Stomach (tissue), 9 donors: ENCODE data around the gene ABLIM3. TPM values are rescaled to one million over a fixed set of nuclear protein-coding genes. Genes with fewer than 3 reads are reported as not detected.

ENCODE experiments used
- DNase-seq, 2 donors: peaks; one replicate each; pipeline versions ENCODE4 v3.0.0 to v3.0.0-alpha.2; 2013 to 2019
- H3K27ac ChIP-seq, 5 donors: fragments of 200-600 bp in 4 of 5; sonication (generic) in 4 of 5; one replicate each; pipeline ENCODE4 v1.5.1; 2013 to 2019; ENCODE audit warnings: mild to moderate bottlenecking in 1 of 5, moderate library complexity in 1 of 5
- H3K27me3 ChIP-seq, 3 donors: fragments of 200-600 bp; sonication (generic); one replicate each; pipeline ENCODE4 v1.5.1; 2017 to 2019; ENCODE audit warnings: mixed run types in 1 of 3
- H3K36me3 ChIP-seq, 4 donors: fragments of 200-600 bp; sonication (generic); 1 replicate in 3 of 4; 2 replicates in 1 of 4; pipeline ENCODE4 v1.5.1; 2016 to 2019
- H3K4me1 ChIP-seq, 4 donors: fragments of 200-600 bp; sonication (generic); one replicate each; pipeline ENCODE4 v1.5.1; 2016 to 2019
- H3K4me3 ChIP-seq, 4 donors: fragments of 200-600 bp; sonication (generic) in 3 of 4; one replicate each; pipeline ENCODE4 v1.5.1; 2016 to 2019; ENCODE audit warnings: mild to moderate bottlenecking in 1 of 4
- H3K9me3 ChIP-seq, 4 donors: fragments of 200-600 bp; sonication (generic); one replicate each; pipeline ENCODE4 v1.5.1; 2016 to 2019
- EP300 ChIP-seq: sonication (generic); formaldehyde crosslinking; IDR thresholded peaks from one replicate; pipeline ENCODE4 v1.6.1; 2017; ENCODE audit warnings: antibody characterized with exemption
- POLR2A ChIP-seq, 4 donors: fragments of 450-650 bp; IDR thresholded peaks; one replicate each; pipeline ENCODE4 v1.6.1; 2016; ENCODE audit warnings: antibody characterized with exemption in 4 of 4, control low read depth in 2 of 4, mild to moderate bottlenecking in 1 of 4, moderate library complexity in 1 of 4
- POLR2AphosphoS5 ChIP-seq, 3 donors: sonication (generic); formaldehyde crosslinking; IDR thresholded peaks; one replicate each; pipeline ENCODE4 v1.6.1; 2016; ENCODE audit warnings: antibody characterized with exemption in 3 of 3
- WGBS, 5 donors: extraction: QIAGEN DNeasy Blood & Tissue Kit in 3 of 5; methylation state at CpG; one replicate each; pipeline versions ENCODE4 v1.1.5 to v1.1.7; 2013 to 2018; 5-methylcytosine and 5-hydroxymethylcytosine counted together
- intact Hi-C: fragments of 100-400 bp; cut with DNase I; formaldehyde crosslinking; loops from one replicate; pipeline ENCODE4 v1.15.1; 2023; ENCODE audit warnings: low total_unique reads
- polyA plus RNA-seq, 3 donors: library from polyadenylated mRNA; stranded (reverse); fragments of 200-250 nt; gene quantifications; one replicate each; pipeline ENCODE4 v1.2.3, GENCODE V29; 2013
- total RNA-seq, 5 donors: library from RNA; depleted of rRNA; stranded (reverse); fragments of >200 nt; gene quantifications; one replicate each; pipeline versions ENCODE4 v1.1.0 to v1.2.3, GENCODE V29; 2014 to 2016
- TF ChIP-seq, protein P1 (sequence below), 7 experiments: fragments of 450-650 bp in 4 of 7; fragments of 200-600 bp in 3 of 7; sonication (generic) in 3 of 7; IDR thresholded peaks; one replicate each; pipeline ENCODE4 v1.5.1; 2016 to 2019; ENCODE audit warnings: antibody characterized with exemption in 7 of 7, control low read depth in 2 of 7, mild to moderate bottlenecking in 1 of 7
- donor health status: healthy with polysubstance abuse.
- donor health status: Bipolar disorder and iron deficiency.
- donor health status: healthy.

Gene ABLIM3
- total and polyA plus RNA-seq, 8 donors, result 4.6 to 21.4 (median 10.3) TPM

GRCh38 chr5:149224282-149224681 is 83.0 kb downstream of the ABLIM3 start:
- no peak for TF ChIP-seq POLR2AphosphoS5 (IDR thresholded peaks at IDR 0.05)
- TF ChIP-seq, protein P1, sequence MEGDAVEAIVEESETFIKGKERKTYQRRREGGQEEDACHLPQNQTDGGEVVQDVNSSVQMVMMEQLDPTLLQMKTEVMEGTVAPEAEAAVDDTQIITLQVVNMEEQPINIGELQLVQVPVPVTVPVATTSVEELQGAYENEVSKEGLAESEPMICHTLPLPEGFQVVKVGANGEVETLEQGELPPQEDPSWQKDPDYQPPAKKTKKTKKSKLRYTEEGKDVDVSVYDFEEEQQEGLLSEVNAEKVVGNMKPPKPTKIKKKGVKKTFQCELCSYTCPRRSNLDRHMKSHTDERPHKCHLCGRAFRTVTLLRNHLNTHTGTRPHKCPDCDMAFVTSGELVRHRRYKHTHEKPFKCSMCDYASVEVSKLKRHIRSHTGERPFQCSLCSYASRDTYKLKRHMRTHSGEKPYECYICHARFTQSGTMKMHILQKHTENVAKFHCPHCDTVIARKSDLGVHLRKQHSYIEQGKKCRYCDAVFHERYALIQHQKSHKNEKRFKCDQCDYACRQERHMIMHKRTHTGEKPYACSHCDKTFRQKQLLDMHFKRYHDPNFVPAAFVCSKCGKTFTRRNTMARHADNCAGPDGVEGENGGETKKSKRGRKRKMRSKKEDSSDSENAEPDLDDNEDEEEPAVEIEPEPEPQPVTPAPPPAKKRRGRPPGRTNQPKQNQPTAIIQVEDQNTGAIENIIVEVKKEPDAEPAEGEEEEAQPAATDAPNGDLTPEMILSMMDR (IDR thresholded peaks at IDR 0.05), result no peak
- TF ChIP-seq EP300, result no peak
- no peak for TF ChIP-seq POLR2A (IDR thresholded peaks at IDR 0.05)
- Histone ChIP-seq H3K4me1 (peaks cover 0 to 34% (median 14%) of the 10 kb centered on the region in 4 donors), H3K9me3 (no peaks in the 10 kb centered on the region), H3K4me3 (no peak overlapping the region), H3K27ac (no peak overlapping the region), H3K36me3 (no peaks in the 10 kb centered on the region), H3K27me3 (no peaks in the 10 kb centered on the region)
- no peak for DNase-seq
- intact Hi-C loops, result no loop called here
- WGBS, 5 donors, result 85 to 88% (median 85%) methylated on average over 5 of the region's 5 CpGs

- Histone ChIP-seq H3K4me3 (no peak overlapping the region), H3K27me3 (no peaks in the 10 kb centered on the region), H3K36me3 (no peaks in the 10 kb centered on the region), H3K9me3 (no peaks in the 10 kb centered on the region), H3K4me1 (peaks cover 0 to 25% (median 13%) of the 10 kb centered on the region in 4 donors), H3K27ac (no peak overlapping the region)
- no peak for DNase-seq
- intact Hi-C loops, result no loop called here
- 42 to 64% (median 55%) methylated on average over 2 of the region's 2 CpGs for WGBS, 5 donors
- TF ChIP-seq POLR2AphosphoS5 (IDR thresholded peaks at IDR 0.05) (no peak), EP300 (no peak), POLR2A (IDR thresholded peaks at IDR 0.05) (no peak)
- TF ChIP-seq, protein P1 (IDR thresholded peaks at IDR 0.05), result no peak
Measured at GRCh38 chr5:149227168-149227826, 86.0 kb downstream of the ABLIM3 start.

DNA sequence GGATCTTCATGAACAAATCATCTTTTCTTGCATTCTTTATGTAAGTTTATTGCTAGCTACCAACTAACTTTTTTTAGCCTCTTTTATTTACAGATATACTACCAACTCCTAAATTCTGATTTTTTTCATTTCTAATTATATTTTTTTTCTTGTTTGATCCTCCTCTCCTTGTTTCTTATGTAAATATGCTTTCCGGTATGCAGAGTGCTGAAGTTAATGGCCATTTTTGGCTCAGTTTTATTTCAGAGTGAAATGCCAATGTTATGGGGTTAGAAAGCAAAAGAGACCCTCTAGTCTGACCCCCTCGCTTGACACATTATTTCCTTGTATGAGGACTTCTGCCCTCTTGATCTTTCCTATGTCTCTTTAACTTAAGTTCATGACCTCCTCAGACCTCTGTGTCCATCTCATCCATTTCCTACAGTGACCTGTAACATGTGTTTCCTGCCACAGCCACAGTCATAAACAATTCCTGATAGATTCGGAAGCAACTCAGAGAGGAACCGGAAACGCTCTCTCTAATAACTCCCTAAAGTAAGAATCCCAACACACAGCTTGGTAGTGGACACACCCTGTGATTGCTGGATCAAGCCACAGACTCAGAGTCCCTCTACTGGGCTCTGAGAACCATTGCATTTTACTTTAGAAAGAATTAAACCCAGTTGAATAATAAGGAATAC is 87.5 kb downstream of the ABLIM3 start:
- peak overlapping the region in 1 of 5 donors; percentile 3 for H3K27ac ChIP-seq
- no peaks in the 10 kb centered on the region for H3K27me3 ChIP-seq
- H3K36me3 ChIP-seq, result peaks cover 0 to 7% (median 3%) of the 10 kb centered on the region in 4 donors
- peaks cover 0 to 25% (median 13%) of the 10 kb centered on the region in 4 donors for H3K4me1 ChIP-seq
- no peak overlapping the region for H3K4me3 ChIP-seq
- H3K9me3 ChIP-seq, result no peaks in the 10 kb centered on the region
- TF ChIP-seq POLR2A (IDR thresholded peaks at IDR 0.05) (no peak), EP300 (no peak), POLR2AphosphoS5 (IDR thresholded peaks at IDR 0.05) (peak in 1 of 3 donors; percentile 53)
- TF ChIP-seq, protein P1 (IDR thresholded peaks at IDR 0.05), result peak in 5 of 7 experiments; percentile 46 to 66 (median 52)
- 12 to 25% (median 18%) methylated on average over 5 of the region's 5 CpGs for WGBS, 5 donors
- intact Hi-C loops, result no loop called here
- DNase-seq, result peak in 1 of 2 donors; percentile 85

GRCh38 chr5:149229298-149229937 is 88.1 kb downstream of the ABLIM3 start:
- Histone ChIP-seq H3K27me3 (no peaks in the 10 kb centered on the region), H3K36me3 (peaks cover 0 to 10% (median 3%) of the 10 kb centered on the region in 4 donors), H3K27ac (peak overlapping the region in 1 of 5 donors; percentile 3), H3K4me3 (no peak overlapping the region), H3K4me1 (peaks cover 0 to 25% (median 13%) of the 10 kb centered on the region in 4 donors), H3K9me3 (no peaks in the 10 kb centered on the region)
- 37 to 57% (median 46%) methylated on average over 6 of the region's 6 CpGs for WGBS, 5 donors
- no peak for TF ChIP-seq POLR2AphosphoS5 (IDR thresholded peaks at IDR 0.05)
- TF ChIP-seq, protein P1 (IDR thresholded peaks at IDR 0.05), result no peak
- no peak for TF ChIP-seq EP300
- TF ChIP-seq POLR2A (IDR thresholded peaks at IDR 0.05), result no peak
- intact Hi-C loops, result no loop called here
- no peak for DNase-seq
